ENCODE data around the gene FXYD6. TPM values are rescaled to one million over a fixed set of nuclear protein-coding genes. Genes with fewer than 3 reads are reported as not detected.

Gene FXYD6
- total and polyA plus RNA-seq, 5 donors, result 36.1 to 54.1 (median 45.5) TPM

- Histone ChIP-seq H3K4me1 (ENCODE audit: control insufficient read depth, insufficient read depth, low read length) (no peaks in the 10 kb centered on the region), H3K4me3 (ENCODE audit: low read length) (no peak overlapping the region), H3K27me3 (ENCODE audit: control insufficient read depth, insufficient read depth) (no peaks in the 10 kb centered on the region), H3K27ac (ENCODE audit: low read length) (no peak overlapping the region), H3K9me3 (ENCODE audit: control insufficient read depth, low read length) (no peaks in the 10 kb centered on the region)
- ATAC-seq (no peak), DNase-seq (peak in 1 of 3 donors; percentile 6)
- intact Hi-C loops (cut with DNase I), result no loop called here
- WGBS, result 55% methylated on average over 4 of the region's 4 CpGs
Observed at GRCh38 chr11:117910525-117910924, 34.1 kb upstream of the FXYD6 start.

GRCh38 chr11:117909611-117910382 is 33.3 kb upstream of the FXYD6 start:
- WGBS, result 90% methylated on average over 20 of the region's 20 CpGs
- no peaks in the 10 kb centered on the region for H3K9me3 ChIP-seq (ENCODE audit: control insufficient read depth, low read length)
- H3K4me3 ChIP-seq (ENCODE audit: low read length), result no peak overlapping the region
- no peak overlapping the region for H3K27ac ChIP-seq (ENCODE audit: low read length)
- no peaks in the 10 kb centered on the region for H3K4me1 ChIP-seq (ENCODE audit: control insufficient read depth, insufficient read depth, low read length)
- no peaks in the 10 kb centered on the region for H3K27me3 ChIP-seq (ENCODE audit: control insufficient read depth, insufficient read depth)
- peak in 1 of 3 donors; percentile 5 for DNase-seq
- intact Hi-C loops (cut with DNase I), result loop anchor here in 1 of 4 donors (10.0 kb wide), 1 partner anchor 65 kb away; no protein-coding TSS in a partner anchor
- ATAC-seq, result no peak

- intact Hi-C loops (cut with DNase I), result loop anchor here in 1 of 4 donors (10.0 kb wide), 1 partner anchor 64 kb away; no protein-coding TSS in a partner anchor
- DNase-seq, result peak in 1 of 3 donors; percentile 2
- Histone ChIP-seq H3K27ac (ENCODE audit: low read length) (no peak overlapping the region), H3K4me1 (ENCODE audit: control insufficient read depth, insufficient read depth, low read length) (no peaks in the 10 kb centered on the region), H3K27me3 (ENCODE audit: control insufficient read depth, insufficient read depth) (no peaks in the 10 kb centered on the region), H3K9me3 (ENCODE audit: control insufficient read depth, low read length) (no peaks in the 10 kb centered on the region), H3K4me3 (ENCODE audit: low read length) (no peak overlapping the region)
- ATAC-seq, result no peak
- WGBS, result 81% methylated on average over 4 of the region's 4 CpGs
Observed at GRCh38 chr11:117908959-117909610, 32.6 kb upstream of the FXYD6 start.

GRCh38 chr11:117908109-117908895 is 31.8 kb upstream of the FXYD6 start:
- no peak overlapping the region for H3K4me3 ChIP-seq (ENCODE audit: low read length)
- ATAC-seq, result no peak
- no peaks in the 10 kb centered on the region for H3K4me1 ChIP-seq (ENCODE audit: control insufficient read depth, insufficient read depth, low read length)

GRCh38 chr11:117907276-117908108 is 31.0 kb upstream of the FXYD6 start:
- ATAC-seq, result peak; percentile 97 to 98
- intact Hi-C loops (cut with DNase I), result loop anchor here in 1 of 4 donors (10.0 kb wide), 1 partner anchor 63 kb away; no protein-coding TSS in a partner anchor
- no peak overlapping the region for H3K4me3 ChIP-seq (ENCODE audit: low read length)
- no peaks in the 10 kb centered on the region for H3K27me3 ChIP-seq (ENCODE audit: control insufficient read depth, insufficient read depth)
- no peaks in the 10 kb centered on the region for H3K4me1 ChIP-seq (ENCODE audit: control insufficient read depth, insufficient read depth, low read length)
- 36% methylated on average over 24 of the region's 24 CpGs for WGBS
- H3K9me3 ChIP-seq (ENCODE audit: control insufficient read depth, low read length), result no peaks in the 10 kb centered on the region
- peak; percentile 89 to 94 (median 92) for DNase-seq
- H3K27ac ChIP-seq (ENCODE audit: low read length), result no peak overlapping the region

More at GRCh38 chr11:117908109-117908895, 31.8 kb upstream of the FXYD6 start:
- intact Hi-C loops (cut with DNase I), result loop anchor here in 1 of 4 donors (10.0 kb wide), 1 partner anchor 64 kb away; no protein-coding TSS in a partner anchor
- Histone ChIP-seq H3K27ac (ENCODE audit: low read length) (no peak overlapping the region), H3K27me3 (ENCODE audit: control insufficient read depth, insufficient read depth) (no peaks in the 10 kb centered on the region), H3K9me3 (ENCODE audit: control insufficient read depth, low read length) (no peaks in the 10 kb centered on the region)
- DNase-seq, result no peak
- WGBS, result 87% methylated on average over 17 of the region's 17 CpGs

GRCh38 chr11:117906710-117907109 is 30.3 kb upstream of the FXYD6 start:
- Histone ChIP-seq H3K27me3 (ENCODE audit: control insufficient read depth, insufficient read depth) (no peaks in the 10 kb centered on the region), H3K4me1 (ENCODE audit: control insufficient read depth, insufficient read depth, low read length) (no peaks in the 10 kb centered on the region), H3K9me3 (ENCODE audit: control insufficient read depth, low read length) (no peaks in the 10 kb centered on the region), H3K27ac (ENCODE audit: low read length) (no peak overlapping the region), H3K4me3 (ENCODE audit: low read length) (no peak overlapping the region)
- intact Hi-C loops (cut with DNase I), result loop anchor here in 1 of 4 donors (10.0 kb wide), 1 partner anchor 62 kb away; no protein-coding TSS in a partner anchor
- ATAC-seq, result no peak
- WGBS, result 75% methylated on average over 4 of the region's 4 CpGs
- DNase-seq, result no peak

- intact Hi-C loops (cut with DNase I), result loop anchor here in 1 of 4 donors (10.0 kb wide), 1 partner anchor 61 kb away; no protein-coding TSS in a partner anchor
Observed at GRCh38 chr11:117906126-117906525, 29.7 kb upstream of the FXYD6 start.

GRCh38 chr11:117905524-117905923 is 29.1 kb upstream of the FXYD6 start:
- no peaks in the 10 kb centered on the region for H3K27me3 ChIP-seq (ENCODE audit: control insufficient read depth, insufficient read depth)
- ATAC-seq (no peak), DNase-seq (no peak)
- H3K9me3 ChIP-seq (ENCODE audit: control insufficient read depth, low read length), result no peaks in the 10 kb centered on the region
- no peak overlapping the region for H3K27ac ChIP-seq (ENCODE audit: low read length)
- H3K4me3 ChIP-seq (ENCODE audit: low read length), result no peak overlapping the region
- WGBS, result 91% methylated on average over 4 of the region's 4 CpGs
- intact Hi-C loops (cut with DNase I), result loop anchor here in 1 of 4 donors (10.0 kb wide), 1 partner anchor 61 kb away; no protein-coding TSS in a partner anchor
- no peaks in the 10 kb centered on the region for H3K4me1 ChIP-seq (ENCODE audit: control insufficient read depth, insufficient read depth, low read length)

More at GRCh38 chr11:117906126-117906525, 29.7 kb upstream of the FXYD6 start:
- H3K27me3 ChIP-seq (ENCODE audit: control insufficient read depth, insufficient read depth), result no peaks in the 10 kb centered on the region
- WGBS, result 96% methylated on average over 2 of the region's 2 CpGs
- H3K4me1 ChIP-seq (ENCODE audit: control insufficient read depth, insufficient read depth, low read length), result no peaks in the 10 kb centered on the region
- no peak for DNase-seq
- ATAC-seq, result no peak
- no peak overlapping the region for H3K27ac ChIP-seq (ENCODE audit: low read length)
- H3K9me3 ChIP-seq (ENCODE audit: control insufficient read depth, low read length), result no peaks in the 10 kb centered on the region
- H3K4me3 ChIP-seq (ENCODE audit: low read length), result no peak overlapping the region

GRCh38 chr11:117903505-117904382 is 27.3 kb upstream of the FXYD6 start:
- intact Hi-C loops (cut with DNase I), result loop anchor here in 1 of 4 donors (10.0 kb wide), 1 partner anchor 59 kb away; no protein-coding TSS in a partner anchor
- Histone ChIP-seq H3K27me3 (ENCODE audit: control insufficient read depth, insufficient read depth) (no peaks in the 10 kb centered on the region), H3K9me3 (ENCODE audit: control insufficient read depth, low read length) (no peaks in the 10 kb centered on the region), H3K4me1 (ENCODE audit: control insufficient read depth, insufficient read depth, low read length) (no peaks in the 10 kb centered on the region), H3K27ac (ENCODE audit: low read length) (no peak overlapping the region), H3K4me3 (ENCODE audit: low read length) (no peak overlapping the region)
- ATAC-seq, result no peak
- no peak for DNase-seq
- WGBS, result 89% methylated on average over 14 of the region's 14 CpGs
